Erythroblast (primary cell): ENCODE data around the gene LHPP.
A peak's percentile ranks its signal among the peaks of the same experiment; 100 is the strongest.
"Not testable (repeated sequence)": the region's sequence is repeated elsewhere in the genome, so short reads cannot be mapped to it uniquely, and the experiment has no call there.

Experiments
- DNase-seq, 2 experiments: peaks; one replicate each; lab custom pipeline; 2025; lab: John Stamatoyannopoulos, UW
- GATA1 ChIP-seq: IDR thresholded peaks from 2 replicates; pipeline ENCODE4 v1.6.1; 2011; ENCODE audit warnings: low read depth, mild to moderate bottlenecking, control low read depth, low read length, moderate library complexity
- POLR2A ChIP-seq: IDR thresholded peaks from 2 replicates; pipeline ENCODE4 v1.6.1; 2011; ENCODE audit warnings: mild to moderate bottlenecking, low read length

The LHPP gene

GRCh38 chr10:124542336-124542735 is 80.7 kb downstream of the LHPP start:
- DNase-seq, result no peak
- TF ChIP-seq POLR2A (no peak), GATA1 (no peak)

GRCh38 chr10:124543146-124543545 is 81.5 kb downstream of the LHPP start:
- no peak for TF ChIP-seq POLR2A
- no peak for TF ChIP-seq GATA1
- no peak for DNase-seq

- no peak for TF ChIP-seq POLR2A
- no peak for DNase-seq
Measured at GRCh38 chr10:124543971-124544370, 82.3 kb downstream of the LHPP start.

GRCh38 chr10:124544711-124545110 is 83.1 kb downstream of the LHPP start:
- TF ChIP-seq POLR2A, result no peak
- no peak for TF ChIP-seq GATA1
- DNase-seq, result no peak

GRCh38 chr10:124545351-124546054 is 83.9 kb downstream of the LHPP start:
- TF ChIP-seq POLR2A (no peak), GATA1 (no peak)
- no peak for DNase-seq

GRCh38 chr10:124546055-124546369 is 84.4 kb downstream of the LHPP start:
- TF ChIP-seq POLR2A, result no peak
- TF ChIP-seq GATA1, result no peak

GRCh38 chr10:124546957-124547646 is 85.5 kb downstream of the LHPP start:
- DNase-seq, result no peak
- TF ChIP-seq GATA1, result no peak
- no peak for TF ChIP-seq POLR2A

More at GRCh38 chr10:124546055-124546369, 84.4 kb downstream of the LHPP start:
- DNase-seq, result no peak

- TF ChIP-seq GATA1 (no peak), POLR2A (no peak)
- DNase-seq, result peak; percentile 41 to 56
Measured at GRCh38 chr10:124547647-124548168, 86.1 kb downstream of the LHPP start.

- not testable (repeated sequence) for DNase-seq
Measured at GRCh38 chr10:124549171-124549570, 87.5 kb downstream of the LHPP start.

- DNase-seq, result no peak
- TF ChIP-seq GATA1 (no peak), POLR2A (no peak)
Measured at GRCh38 chr10:124550293-124551034, 88.8 kb downstream of the LHPP start.

- DNase-seq, result no peak
- TF ChIP-seq POLR2A (no peak), GATA1 (no peak)
Measured at GRCh38 chr10:124551097-124551496, 89.5 kb downstream of the LHPP start.

GRCh38 chr10:124551755-124552154 is 90.1 kb downstream of the LHPP start:
- DNase-seq, result no peak
- TF ChIP-seq POLR2A (no peak), GATA1 (no peak)

- TF ChIP-seq POLR2A, result no peak
- no peak for TF ChIP-seq GATA1
- DNase-seq, result no peak
Measured at GRCh38 chr10:124552691-124553276, 91.2 kb downstream of the LHPP start.
